GM12892 (cell line): ENCODE measurements around the gene EFNA5.

ENCODE experiments used
- POLR2A ChIP-seq: IDR thresholded peaks from 2 replicates; pipeline ENCODE4 v1.6.1; 2011; ENCODE audit warnings: low read depth, low read length, control low read depth
- POLR2AphosphoS5 ChIP-seq: IDR thresholded peaks from 2 replicates; pipeline ENCODE4 v1.6.1; 2011; ENCODE audit warnings: low read depth, low read length, control low read depth
- TAF1 ChIP-seq: IDR thresholded peaks from 2 replicates; pipeline ENCODE4 v1.6.1; 2011; ENCODE audit warnings: low read depth, mild to moderate bottlenecking, control low read depth, low read length, borderline replicate concordance

DNA sequence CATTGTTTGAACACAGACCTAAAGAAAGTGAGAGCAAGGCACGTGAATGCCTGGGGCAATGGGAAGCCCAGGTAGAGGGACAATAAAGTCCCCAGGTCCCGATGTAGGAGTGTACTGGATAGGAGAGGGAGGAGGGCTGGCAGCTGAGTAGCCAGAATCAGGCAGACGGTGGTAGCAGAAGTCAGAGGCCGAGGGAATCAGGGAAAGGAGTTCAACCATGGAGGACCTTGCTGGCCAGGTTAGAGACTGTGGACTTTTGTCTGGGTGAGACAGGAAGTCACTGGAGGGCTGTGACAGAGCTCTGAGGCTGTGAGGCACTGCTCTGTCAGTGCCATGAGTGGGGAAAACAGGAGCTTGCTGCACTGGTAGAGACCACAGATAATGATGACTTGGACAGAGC is 248.2 kb downstream of the EFNA5 start:
- TF ChIP-seq TAF1 = no peak
- no peak for TF ChIP-seq POLR2A
- TF ChIP-seq POLR2AphosphoS5 = no peak
